Measurements from ENCODE around the gene MAST2. TPM values are rescaled to one million over a fixed set of nuclear protein-coding genes. Genes with fewer than 3 reads are reported as not detected.

The MAST2 gene
- total and polyA plus RNA-seq, 9 of the 15 experiments (the other 6 are each of a cell fraction or from before 2014, with no cell fraction given) = 0.73 to 32.0 (median 17.8) TPM

DNA sequence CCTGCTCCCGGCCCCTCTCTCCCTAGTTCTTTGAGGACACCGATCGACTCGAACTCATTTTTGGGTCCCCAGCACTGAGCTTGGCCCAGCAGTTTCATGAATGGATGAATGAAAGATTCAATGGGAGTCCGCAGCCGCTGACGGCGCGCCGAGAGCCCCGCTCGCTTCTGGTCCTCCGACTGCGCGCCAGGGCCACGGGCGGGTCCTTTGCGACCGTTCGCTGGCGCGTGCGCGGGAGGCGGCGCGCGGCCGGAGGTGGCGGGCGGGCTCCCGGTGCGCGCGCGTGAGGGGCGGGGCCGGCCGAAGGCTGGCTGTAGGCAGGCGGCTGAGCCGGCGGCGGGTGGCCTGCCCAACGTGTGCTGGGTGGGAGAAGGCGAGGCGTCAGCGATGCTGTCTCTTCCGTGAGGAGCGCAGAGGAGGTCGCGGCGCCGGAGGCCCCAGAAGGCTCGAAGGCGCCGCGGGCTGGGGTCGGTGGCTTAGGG lies at the start of gene MAST2 (continued):
- no peak for TF ChIP-seq TFAM (CRISPR knock-in tag; conservative IDR thresholded peaks at IDR 0.05)
- TF ChIP-seq NFIC (IDR thresholded peaks at IDR 0.05) = 0 out of 2 replicates have a peak, but pooled peaks have one; percentile 27
- TF ChIP-seq GTF2F1 (IDR thresholded peaks at IDR 0.05; ENCODE audit: low read depth, low read length) = no peak
- TF ChIP-seq PHF8 (IDR thresholded peaks at IDR 0.05; ENCODE audit: borderline replicate concordance, low read length) = peak; percentile 71; the same call in 1 of the 2 replicates
- no peak for TF ChIP-seq SETDB1 (IDR thresholded peaks at IDR 0.05; ENCODE audit: low read length)
- TF ChIP-seq, protein P1, sequence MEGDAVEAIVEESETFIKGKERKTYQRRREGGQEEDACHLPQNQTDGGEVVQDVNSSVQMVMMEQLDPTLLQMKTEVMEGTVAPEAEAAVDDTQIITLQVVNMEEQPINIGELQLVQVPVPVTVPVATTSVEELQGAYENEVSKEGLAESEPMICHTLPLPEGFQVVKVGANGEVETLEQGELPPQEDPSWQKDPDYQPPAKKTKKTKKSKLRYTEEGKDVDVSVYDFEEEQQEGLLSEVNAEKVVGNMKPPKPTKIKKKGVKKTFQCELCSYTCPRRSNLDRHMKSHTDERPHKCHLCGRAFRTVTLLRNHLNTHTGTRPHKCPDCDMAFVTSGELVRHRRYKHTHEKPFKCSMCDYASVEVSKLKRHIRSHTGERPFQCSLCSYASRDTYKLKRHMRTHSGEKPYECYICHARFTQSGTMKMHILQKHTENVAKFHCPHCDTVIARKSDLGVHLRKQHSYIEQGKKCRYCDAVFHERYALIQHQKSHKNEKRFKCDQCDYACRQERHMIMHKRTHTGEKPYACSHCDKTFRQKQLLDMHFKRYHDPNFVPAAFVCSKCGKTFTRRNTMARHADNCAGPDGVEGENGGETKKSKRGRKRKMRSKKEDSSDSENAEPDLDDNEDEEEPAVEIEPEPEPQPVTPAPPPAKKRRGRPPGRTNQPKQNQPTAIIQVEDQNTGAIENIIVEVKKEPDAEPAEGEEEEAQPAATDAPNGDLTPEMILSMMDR (IDR thresholded peaks at IDR 0.05 in 2 of 3, conservative IDR thresholded peaks at IDR 0.05 in 1 of 3; ENCODE audit: insufficient read depth in 2 of 3, low read depth in 1 of 3, low read length in 3 of 3) = peak in 1 of 3 experiments; percentile 3; a peak in 1 of 6 replicates
- TF ChIP-seq, protein P2, sequence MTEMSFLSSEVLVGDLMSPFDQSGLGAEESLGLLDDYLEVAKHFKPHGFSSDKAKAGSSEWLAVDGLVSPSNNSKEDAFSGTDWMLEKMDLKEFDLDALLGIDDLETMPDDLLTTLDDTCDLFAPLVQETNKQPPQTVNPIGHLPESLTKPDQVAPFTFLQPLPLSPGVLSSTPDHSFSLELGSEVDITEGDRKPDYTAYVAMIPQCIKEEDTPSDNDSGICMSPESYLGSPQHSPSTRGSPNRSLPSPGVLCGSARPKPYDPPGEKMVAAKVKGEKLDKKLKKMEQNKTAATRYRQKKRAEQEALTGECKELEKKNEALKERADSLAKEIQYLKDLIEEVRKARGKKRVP (CRISPR knock-in tag; IDR thresholded peaks at IDR 0.05) = 0 out of 2 replicates have a peak, but pooled peaks have one; percentile 13
- no peak for TF ChIP-seq IRF2 (CRISPR knock-in tag; IDR thresholded peaks at IDR 0.05)
- TF ChIP-seq CBX1 (IDR thresholded peaks at IDR 0.05; ENCODE audit: low read depth) = peak; percentile 52; the same call in 1 of the 2 replicates
- no peak for TF ChIP-seq MAFF (IDR thresholded peaks at IDR 0.05; ENCODE audit: low read length)
- TF ChIP-seq HNRNPLL (IDR thresholded peaks at IDR 0.05; ENCODE audit: low read depth, low read length, poor library complexity, severe bottlenecking) = peak; percentile 77
- TF ChIP-seq MTA3 (IDR thresholded peaks at IDR 0.05; ENCODE audit: borderline replicate concordance) = peak; percentile 18; the same call in 1 of the 2 replicates
- TF ChIP-seq, protein P3, sequence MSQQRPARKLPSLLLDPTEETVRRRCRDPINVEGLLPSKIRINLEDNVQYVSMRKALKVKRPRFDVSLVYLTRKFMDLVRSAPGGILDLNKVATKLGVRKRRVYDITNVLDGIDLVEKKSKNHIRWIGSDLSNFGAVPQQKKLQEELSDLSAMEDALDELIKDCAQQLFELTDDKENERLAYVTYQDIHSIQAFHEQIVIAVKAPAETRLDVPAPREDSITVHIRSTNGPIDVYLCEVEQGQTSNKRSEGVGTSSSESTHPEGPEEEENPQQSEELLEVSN (IDR thresholded peaks at IDR 0.05; ENCODE audit: borderline replicate concordance in 1 of 2, extremely low read depth in 1 of 2, insufficient read depth in 1 of 2, insufficient read length in 1 of 2, low read depth in 1 of 2, low read length in 1 of 2, poor library complexity in 1 of 2, severe bottlenecking in 1 of 2) = peak; percentile 65 to 83
- TF ChIP-seq GATAD2B (IDR thresholded peaks at IDR 0.05; ENCODE audit: borderline replicate concordance) = peak; percentile 83
- TF ChIP-seq KDM4B (IDR thresholded peaks at IDR 0.05; ENCODE audit: borderline replicate concordance in 2 of 2, low read depth in 1 of 2) = no peak
- no peak for TF ChIP-seq ZSCAN29 (IDR thresholded peaks at IDR 0.05)
- TF ChIP-seq ZNF589 (CRISPR knock-in tag; IDR thresholded peaks at IDR 0.05; ENCODE audit: low read depth) = no peak
- no peak for TF ChIP-seq MEF2A (IDR thresholded peaks at IDR 0.05; ENCODE audit: control insufficient read depth, low read depth, low read length)
- TF ChIP-seq POLR2G (IDR thresholded peaks at IDR 0.05; ENCODE audit: low read depth, low read length) = peak; percentile 87
- TF ChIP-seq ARHGAP35 (IDR thresholded peaks at IDR 0.05; ENCODE audit: partially characterized antibody) = no peak
- TF ChIP-seq TBP (optimal IDR thresholded peaks at IDR 0.05; ENCODE audit: low read depth, low read length) = peak; percentile 36
- peak; percentile 93 for TF ChIP-seq CTBP1 (IDR thresholded peaks at IDR 0.05; ENCODE audit: borderline replicate concordance)
- TF ChIP-seq, protein P4, sequence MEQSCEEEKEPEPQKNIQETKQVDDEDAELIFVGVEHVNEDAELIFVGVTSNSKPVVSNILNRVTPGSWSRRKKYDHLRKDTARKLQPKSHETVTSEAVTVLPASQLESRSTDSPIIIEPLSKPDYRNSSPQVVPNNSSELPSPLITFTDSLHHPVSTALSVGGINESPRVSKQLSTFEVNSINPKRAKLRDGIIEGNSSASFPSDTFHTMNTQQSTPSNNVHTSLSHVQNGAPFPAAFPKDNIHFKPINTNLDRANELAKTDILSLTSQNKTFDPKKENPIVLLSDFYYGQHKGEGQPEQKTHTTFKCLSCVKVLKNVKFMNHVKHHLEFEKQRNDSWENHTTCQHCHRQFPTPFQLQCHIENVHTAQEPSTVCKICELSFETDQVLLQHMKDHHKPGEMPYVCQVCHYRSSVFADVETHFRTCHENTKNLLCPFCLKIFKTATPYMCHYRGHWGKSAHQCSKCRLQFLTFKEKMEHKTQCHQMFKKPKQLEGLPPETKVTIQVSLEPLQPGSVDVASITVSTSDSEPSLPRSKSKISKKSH (CRISPR knock-in tag; IDR thresholded peaks at IDR 0.05) = no peak
- peak; percentile 94 to 96 for TF ChIP-seq NRF1 (conservative IDR thresholded peaks at IDR 0.05 in 1 of 2, IDR thresholded peaks at IDR 0.05 in 1 of 2)
